H9 (cell line): ENCODE results near the gene DAPK2. TPM values are rescaled to one million over a fixed set of nuclear protein-coding genes. Genes with fewer than 3 reads are reported as not detected.

Experiments used
- DNase-seq: peaks from one replicate; pipeline ENCODE4 v3.0.0-alpha.2; 2017
- H2AFZ ChIP-seq: one replicate; pipeline ENCODE4 v1.6.1; 2013; ENCODE audit warnings: mild to moderate bottlenecking, low read length, control low read depth, moderate library complexity
- H2AK5ac ChIP-seq: 2 replicates; pipeline ENCODE4 v1.6.1; 2013; ENCODE audit warnings: low read length, control low read depth, mixed read lengths; ENCODE audit not compliant: insufficient read length
- H2BK120ac ChIP-seq: one replicate; pipeline ENCODE4 v1.6.1; 2013; ENCODE audit warnings: low read depth, mild to moderate bottlenecking, low read length, control low read depth, inconsistent platforms; ENCODE audit not compliant: poor library complexity, severe bottlenecking
- H2BK12ac ChIP-seq: 2 replicates; pipeline ENCODE4 v1.6.1; 2013; ENCODE audit warnings: low read length, control low read depth, mixed read lengths, low read depth; ENCODE audit not compliant: insufficient read length
- H2BK15ac ChIP-seq: 2 replicates; pipeline ENCODE4 v1.6.1; 2013; ENCODE audit warnings: low read depth, low read length, control low read depth
- H2BK20ac ChIP-seq: one replicate; pipeline ENCODE4 v1.6.1; 2013; ENCODE audit warnings: low read depth, mild to moderate bottlenecking, low read length, control low read depth, inconsistent platforms; ENCODE audit not compliant: poor library complexity, severe bottlenecking
- H2BK5ac ChIP-seq: 2 replicates; pipeline ENCODE4 v1.6.1; 2013; ENCODE audit warnings: low read length, control low read depth, mixed read lengths; ENCODE audit not compliant: insufficient read length
- H3K14ac ChIP-seq: 2 replicates; pipeline ENCODE4 v1.6.1; 2013; ENCODE audit warnings: low read length, control low read depth; ENCODE audit not compliant: insufficient read depth
- H3K18ac ChIP-seq: 2 replicates; pipeline ENCODE4 v1.6.1; 2013; ENCODE audit warnings: low read depth, mild to moderate bottlenecking, mixed read lengths, low read length, control low read depth; ENCODE audit not compliant: insufficient read length
- H3K23ac ChIP-seq: 2 replicates; pipeline ENCODE4 v1.6.1; 2013; ENCODE audit warnings: low read length, control low read depth, mixed read lengths, low read depth; ENCODE audit not compliant: insufficient read length
- H3K23me2 ChIP-seq: 2 replicates; pipeline ENCODE4 v1.6.1; 2013; ENCODE audit warnings: low read depth, mild to moderate bottlenecking, mixed read lengths, low read length, control low read depth; ENCODE audit not compliant: insufficient read length, poor library complexity, severe bottlenecking
- H3K27ac ChIP-seq: 2 replicates; pipeline ENCODE4 v1.5.1; 2013; ENCODE audit warnings: low read length, control low read depth, mixed read lengths, low read depth; ENCODE audit not compliant: insufficient read length
- H3K27me3 ChIP-seq: 2 replicates; pipeline ENCODE4 v1.6.1; 2013; ENCODE audit warnings: low read length, control low read depth, inconsistent platforms; ENCODE audit not compliant: insufficient read depth
- H3K4ac ChIP-seq: 2 replicates; pipeline ENCODE4 v1.6.1; 2013; ENCODE audit warnings: low read depth, mild to moderate bottlenecking, control low read depth, inconsistent platforms, low read length, moderate library complexity
- H3K4me1 ChIP-seq: 2 replicates; pipeline ENCODE4 v1.6.1; 2013; ENCODE audit warnings: low read length, control low read depth, inconsistent platforms; ENCODE audit not compliant: insufficient read depth
- H3K4me2 ChIP-seq: 2 replicates; pipeline ENCODE4 v1.6.1; 2013; ENCODE audit warnings: low read length, control low read depth, mixed read lengths; ENCODE audit not compliant: insufficient read length, insufficient read depth
- H3K56ac ChIP-seq: 2 replicates; pipeline ENCODE4 v1.6.1; 2013; ENCODE audit warnings: low read depth, mild to moderate bottlenecking, mixed read lengths, low read length, control low read depth; ENCODE audit not compliant: insufficient read length
- H3K79me1 ChIP-seq: 2 replicates; pipeline ENCODE4 v1.6.1; 2013; ENCODE audit warnings: low read depth, mild to moderate bottlenecking, moderate library complexity, low read length, control low read depth, inconsistent platforms; ENCODE audit not compliant: insufficient read depth, poor library complexity, severe bottlenecking
- H3K79me2 ChIP-seq: 2 replicates; pipeline ENCODE4 v1.6.1; 2013; ENCODE audit warnings: low read length, control low read depth, inconsistent platforms; ENCODE audit not compliant: insufficient read depth
- H3K9ac ChIP-seq: 2 replicates; pipeline ENCODE4 v1.6.1; 2013; ENCODE audit warnings: low read length, control low read depth, mixed read lengths; ENCODE audit not compliant: insufficient read length; ENCODE audit errors: extremely low read depth
- H3K9me3 ChIP-seq: one replicate; pipeline ENCODE4 v1.6.1; 2013; ENCODE audit warnings: low read depth, low read length, inconsistent platforms; ENCODE audit not compliant: control insufficient read depth
- H3T11ph ChIP-seq: one replicate; pipeline ENCODE4 v1.6.1; 2013; ENCODE audit warnings: mild to moderate bottlenecking, low read length, control low read depth, inconsistent platforms
- H4K20me1 ChIP-seq: one replicate; pipeline ENCODE4 v1.6.1; 2013; ENCODE audit not compliant: control insufficient read depth, insufficient read length, insufficient read depth
- H4K5ac ChIP-seq: 2 replicates; pipeline ENCODE4 v1.6.1; 2013; ENCODE audit warnings: low read depth, mild to moderate bottlenecking, mixed read lengths, low read length, control low read depth; ENCODE audit not compliant: insufficient read length
- H4K8ac ChIP-seq: replicated peaks from 2 replicates; pipeline ENCODE4 v1.6.1; 2013; ENCODE audit warnings: low read length, control low read depth, mixed read lengths, low read depth; ENCODE audit not compliant: insufficient read length
- H4K91ac ChIP-seq: 2 replicates; pipeline ENCODE4 v1.6.1; 2013; ENCODE audit warnings: low read depth, mild to moderate bottlenecking, moderate library complexity, mixed read lengths, low read length, control low read depth; ENCODE audit not compliant: insufficient read length
- H3K27ac Mint-ChIP-seq, 3 experiments: 2 replicates in 2 of 3; 3 replicates in 1 of 3; pipeline ENCODE4 v1.8.0; 2020 to 2021; ENCODE audit warnings: mixed read lengths in 3 of 3, mild to moderate bottlenecking in 1 of 3, moderate library complexity in 1 of 3
- H3K27me3 Mint-ChIP-seq: 2 replicates; pipeline ENCODE4 v1.8.0; 2021; ENCODE audit warnings: low read depth, mild to moderate bottlenecking, moderate library complexity, mixed read lengths
- H3K36me3 Mint-ChIP-seq, 3 experiments: 2 replicates in 2 of 3; 3 replicates in 1 of 3; pipeline ENCODE4 v1.8.0; 2020 to 2021; ENCODE audit warnings: low read depth in 3 of 3, mixed read lengths in 3 of 3; ENCODE audit not compliant: insufficient read depth in 1 of 3
- H3K4me1 Mint-ChIP-seq, 2 experiments: 2 replicates each; pipeline ENCODE4 v1.8.0; 2020; ENCODE audit warnings: mixed read lengths in 2 of 2
- H3K4me3 Mint-ChIP-seq, 2 experiments: 2 replicates in 1 of 2; 3 replicates in 1 of 2; pipeline ENCODE4 v1.8.0; 2020 to 2021; ENCODE audit warnings: mild to moderate bottlenecking in 2 of 2, mixed read lengths in 2 of 2, moderate library complexity in 1 of 2
- H3K9me3 Mint-ChIP-seq, 2 experiments: 2 replicates in 1 of 2; 3 replicates in 1 of 2; pipeline ENCODE4 v1.8.0; 2020; ENCODE audit warnings: mild to moderate bottlenecking in 2 of 2, mixed read lengths in 2 of 2, moderate library complexity in 1 of 2
- WGBS: extraction: QIAGEN DNeasy Blood & Tissue Kit; methylation state at CpG from one replicate; pipeline ENCODE4 v1.1.7; 2013; ENCODE audit warnings: missing lambda C conversion rate, low lambda C conversion rate, mixed read lengths; ENCODE audit not compliant: insufficient read length; ENCODE audit errors: extremely low coverage; 5-methylcytosine and 5-hydroxymethylcytosine counted together
- total RNA-seq: library from RNA; stranded (reverse); gene quantifications from 2 replicates; pipeline ENCODE4 v1.2.1, GENCODE V29; 2021
- TF ChIP-seq, protein P1 (sequence below): fragments of 200-600 bp; sonication (generic); conservative IDR thresholded peaks from 3 replicates; pipeline ENCODE4 v1.8.0; 2021; ENCODE audit warnings: antibody characterized with exemption, mild to moderate bottlenecking

Gene DAPK2
- total RNA-seq, 1 experiment from 2014 or later = 3.5 TPM

GRCh38 chr15:63893866-63894661 lies 152.2 kb downstream of the DAPK2 start:
- H3K4me1 Mint-ChIP-seq = peaks cover 16 to 25% of the 10 kb centered on the region in 2 experiments

More at GRCh38 chr15:63893866-63894661, 152.2 kb downstream of the DAPK2 start:
- Histone ChIP-seq H2BK12ac (no peak overlapping the region), H2BK20ac (no peak overlapping the region), H3K23ac (no peak overlapping the region), H3K23me2 (no peaks in the 10 kb centered on the region), H3K4ac (no peak overlapping the region), H3T11ph (no peak overlapping the region), H2BK5ac (no peak overlapping the region), H3K9me3 (no peaks in the 10 kb centered on the region), H4K91ac (no peak overlapping the region), H4K8ac (no peak overlapping the region), H3K27ac (no peak overlapping the region), H3K27me3 (no peaks in the 10 kb centered on the region), H3K9ac (no peak overlapping the region), H2BK15ac (no peak overlapping the region), H3K79me1 (no peaks in the 10 kb centered on the region), H3K79me2 (no peaks in the 10 kb centered on the region), H2BK120ac (no peak overlapping the region), H4K5ac (no peak overlapping the region), H3K4me1 (no peaks in the 10 kb centered on the region), H4K20me1 (no peaks in the 10 kb centered on the region), H3K56ac (no peak overlapping the region), H3K14ac (no peak overlapping the region), H2AK5ac (no peak overlapping the region), H3K18ac (no peak overlapping the region), H2AFZ (no peak overlapping the region), H3K4me2 (no peak overlapping the region)
- H3K27me3 Mint-ChIP-seq = no peaks in the 10 kb centered on the region; the same call in 1 of the 2 replicates
- no CpG with 5 or more reads among the region's 12 CpGs for WGBS
- H3K4me3 Mint-ChIP-seq = no peak overlapping the region; a peak in 1 of 5 replicates
- TF ChIP-seq, protein P1, sequence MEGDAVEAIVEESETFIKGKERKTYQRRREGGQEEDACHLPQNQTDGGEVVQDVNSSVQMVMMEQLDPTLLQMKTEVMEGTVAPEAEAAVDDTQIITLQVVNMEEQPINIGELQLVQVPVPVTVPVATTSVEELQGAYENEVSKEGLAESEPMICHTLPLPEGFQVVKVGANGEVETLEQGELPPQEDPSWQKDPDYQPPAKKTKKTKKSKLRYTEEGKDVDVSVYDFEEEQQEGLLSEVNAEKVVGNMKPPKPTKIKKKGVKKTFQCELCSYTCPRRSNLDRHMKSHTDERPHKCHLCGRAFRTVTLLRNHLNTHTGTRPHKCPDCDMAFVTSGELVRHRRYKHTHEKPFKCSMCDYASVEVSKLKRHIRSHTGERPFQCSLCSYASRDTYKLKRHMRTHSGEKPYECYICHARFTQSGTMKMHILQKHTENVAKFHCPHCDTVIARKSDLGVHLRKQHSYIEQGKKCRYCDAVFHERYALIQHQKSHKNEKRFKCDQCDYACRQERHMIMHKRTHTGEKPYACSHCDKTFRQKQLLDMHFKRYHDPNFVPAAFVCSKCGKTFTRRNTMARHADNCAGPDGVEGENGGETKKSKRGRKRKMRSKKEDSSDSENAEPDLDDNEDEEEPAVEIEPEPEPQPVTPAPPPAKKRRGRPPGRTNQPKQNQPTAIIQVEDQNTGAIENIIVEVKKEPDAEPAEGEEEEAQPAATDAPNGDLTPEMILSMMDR = no peak
- H3K9me3 Mint-ChIP-seq = peaks cover 0 to 2% of the 10 kb centered on the region in 2 experiments; a peak in 2 of 5 replicates
- DNase-seq = no peak
- H3K27ac Mint-ChIP-seq = no peak overlapping the region; a peak in 1 of 7 replicates
- no peaks in the 10 kb centered on the region; a peak in 1 of 7 replicates for H3K36me3 Mint-ChIP-seq
